Ureter (tissue), 1 donor: ENCODE results near the gene AGPAT4. TPM values are rescaled to one million over a fixed set of nuclear protein-coding genes. Genes with fewer than 3 reads are reported as not detected.

Source experiments
- DNase-seq: peaks from one replicate; pipeline ENCODE4 v3.0.0-alpha.2; 2020; ENCODE audit warnings: low spot score
- total RNA-seq: library from RNA; stranded (reverse); gene quantifications from one replicate; pipeline ENCODE4 v1.2.4, GENCODE V29; 2023
- donor health status: DM: yes; HTN: yes; CAD: no.

Gene AGPAT4
- total RNA-seq, 1 donor from 2014 or later, result 20.2 TPM

DNA sequence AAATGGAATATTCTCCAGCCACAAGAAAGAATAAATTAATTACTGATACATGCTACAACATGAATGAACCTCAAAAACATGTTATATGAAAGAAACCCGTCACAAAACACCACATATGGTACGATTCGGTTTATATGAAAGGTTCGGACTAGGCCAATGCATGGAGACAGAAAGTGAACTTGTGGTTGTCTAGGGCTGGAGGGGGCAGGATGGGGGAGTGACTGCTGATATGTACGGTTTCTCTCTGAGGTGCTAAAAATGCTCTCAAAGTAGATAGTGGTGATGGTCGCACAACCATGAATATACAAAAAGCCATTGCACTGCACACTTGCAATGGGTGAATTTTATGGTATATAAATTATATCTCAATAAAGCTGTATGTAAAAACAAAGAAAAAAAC lies 18.3 kb downstream of the AGPAT4 start:
- DNase-seq, result no peak

- DNase-seq, result no peak
Observed at GRCh38 chr6:161254464-161255253, 19.2 kb downstream of the AGPAT4 start.

GRCh38 chr6:161254126-161254463 lies 19.8 kb downstream of the AGPAT4 start:
- no peak for DNase-seq

DNA sequence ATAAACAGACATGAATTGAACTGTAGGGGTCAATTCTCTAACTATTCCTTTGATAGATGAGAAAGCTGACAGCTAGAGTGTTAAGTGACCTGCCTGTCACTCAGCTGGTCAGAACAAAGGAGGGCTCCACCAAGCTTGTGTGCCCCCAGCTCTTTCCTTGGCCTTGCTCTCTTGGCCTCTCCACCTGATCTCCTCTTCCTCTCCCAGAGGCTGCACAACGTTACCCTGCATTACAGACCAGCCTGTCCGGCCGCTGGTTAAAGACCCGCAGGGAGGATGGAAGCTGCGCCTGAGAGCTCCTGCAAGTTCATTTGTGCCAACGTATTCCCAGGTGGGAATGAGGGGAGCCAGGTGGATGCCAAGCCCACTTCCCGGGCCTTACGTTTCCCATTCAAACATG lies 22.5 kb downstream of the AGPAT4 start:
- no peak for DNase-seq

- DNase-seq, result no peak
Observed at GRCh38 chr6:161249327-161249726, 24.5 kb downstream of the AGPAT4 start.

DNA sequence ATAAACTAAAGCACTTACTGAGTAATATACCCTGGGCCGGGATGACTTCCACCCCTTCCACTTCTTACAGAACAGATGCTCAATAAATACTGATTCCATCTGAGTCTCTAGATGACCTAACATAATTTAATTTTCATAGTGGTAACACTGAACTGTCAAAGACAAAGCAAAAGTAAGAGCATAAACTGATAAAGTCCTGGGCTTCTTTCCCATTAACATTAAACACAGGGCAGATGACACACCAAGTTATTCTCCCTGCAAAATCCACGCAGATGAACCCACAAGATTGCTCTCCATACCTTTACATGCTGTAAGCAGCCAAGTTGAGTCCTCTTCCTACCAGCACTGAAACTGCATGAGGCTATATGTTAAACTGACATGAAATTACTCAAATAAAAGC lies 27.1 kb downstream of the AGPAT4 start:
- no peak for DNase-seq

DNA sequence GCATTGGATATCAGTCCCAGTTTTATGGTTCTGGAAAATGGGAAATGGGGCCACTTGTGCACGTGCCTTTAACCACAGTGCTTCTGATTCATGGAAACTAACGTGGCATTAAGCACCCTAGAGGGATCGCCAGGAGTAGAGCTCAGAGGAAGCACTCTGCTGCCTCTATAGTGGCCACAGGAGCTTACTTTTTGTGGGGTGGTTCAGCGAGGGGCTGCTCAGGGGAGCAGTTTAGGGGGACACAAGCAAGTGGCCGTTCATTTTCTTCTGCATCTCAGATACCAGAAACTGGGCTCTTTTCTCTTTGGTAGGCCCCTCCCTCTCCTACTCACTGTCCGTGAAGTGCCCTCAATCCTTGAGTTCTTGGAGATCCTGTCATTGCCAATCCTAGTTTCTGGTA lies 28.5 kb downstream of the AGPAT4 start:
- DNase-seq, result peak; percentile 14

DNA sequence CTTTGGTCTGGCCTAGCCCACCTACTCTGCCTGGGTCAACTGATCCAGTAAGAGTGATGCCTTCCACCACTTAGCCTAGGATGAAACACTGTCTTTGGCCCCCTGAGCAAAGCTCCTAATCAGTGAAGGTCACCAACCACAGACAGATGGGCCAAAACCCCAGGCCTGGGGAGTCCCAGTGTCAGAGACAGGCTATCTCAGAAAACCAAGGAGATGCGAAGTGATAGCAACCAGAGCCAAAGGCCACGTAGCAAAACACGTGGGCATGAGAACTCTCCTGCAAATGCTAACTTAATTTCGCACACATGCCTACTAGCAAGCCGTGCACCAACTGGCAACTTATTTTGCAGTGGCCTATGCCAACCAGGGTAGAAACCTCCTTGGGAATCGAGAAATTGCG lies 29.1 kb downstream of the AGPAT4 start:
- DNase-seq, result no peak

DNA sequence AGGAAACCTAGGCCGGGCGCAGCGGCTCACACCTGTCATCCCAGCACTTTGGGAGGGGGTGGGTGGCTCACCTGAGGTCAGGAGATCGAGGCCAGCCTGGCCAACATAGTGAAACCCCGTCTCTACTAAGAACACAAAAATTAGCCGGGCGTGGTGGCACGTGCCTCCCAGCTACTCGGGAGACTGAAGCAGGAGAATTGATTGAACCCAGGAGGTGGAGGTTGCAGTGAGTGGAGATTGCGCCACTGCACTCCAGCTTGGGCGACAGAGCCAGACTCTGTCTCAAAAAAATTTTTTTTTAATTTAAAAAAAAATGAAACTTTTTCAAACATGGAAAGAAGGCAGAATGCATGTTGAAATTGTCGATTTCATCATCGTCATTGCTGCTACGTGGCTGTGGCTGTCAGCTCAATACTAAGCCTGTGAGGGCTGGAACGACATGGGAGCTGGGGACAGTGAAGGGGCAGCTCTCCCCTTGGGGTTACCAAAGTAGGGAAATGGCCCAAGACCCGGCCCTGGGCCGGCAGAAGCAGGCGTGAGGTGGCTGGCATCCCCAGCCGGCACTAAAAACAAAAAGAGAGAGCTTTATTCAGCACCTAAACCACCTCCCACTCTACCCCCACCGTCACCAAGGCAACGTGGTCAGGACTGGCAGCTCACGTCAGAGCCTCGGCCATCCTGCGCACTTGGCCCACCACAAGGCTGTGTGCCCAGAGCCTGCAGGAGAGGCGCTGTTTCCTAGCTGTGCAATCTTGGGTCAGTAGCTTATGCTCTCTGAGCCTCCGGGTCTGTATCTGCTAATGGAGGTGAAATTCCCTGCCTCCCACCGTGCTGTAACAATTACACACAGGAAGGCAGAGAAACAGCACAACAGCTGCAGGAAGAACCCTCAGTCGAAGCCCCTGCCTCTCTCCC lies 30.8 kb downstream of the AGPAT4 start:
- DNase-seq, result no peak

GRCh38 chr6:161242113-161242512 lies 31.7 kb downstream of the AGPAT4 start:
- DNase-seq, result no peak

GRCh38 chr6:161239001-161239400 lies 34.9 kb downstream of the AGPAT4 start:
- no peak for DNase-seq

DNA sequence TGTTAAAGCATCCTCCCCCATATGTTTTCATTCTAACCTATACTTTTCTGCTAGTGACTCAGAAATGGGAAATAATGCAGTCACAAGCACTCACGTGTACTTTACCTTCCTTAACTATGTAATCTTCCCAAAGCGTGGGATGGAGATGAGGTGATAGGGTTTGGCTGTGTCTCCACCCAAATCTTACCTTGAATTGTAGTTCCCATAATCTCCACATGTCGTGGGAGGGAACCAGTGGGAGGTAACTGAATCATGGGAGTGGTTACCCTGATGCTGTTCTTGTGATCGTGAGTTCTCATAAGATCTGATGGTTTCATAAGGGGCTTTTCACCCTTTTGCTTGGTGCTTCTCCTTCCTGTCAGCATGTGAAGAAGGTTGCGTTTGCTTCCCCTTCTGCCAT lies 35.4 kb downstream of the AGPAT4 start:
- DNase-seq, result no peak

DNA sequence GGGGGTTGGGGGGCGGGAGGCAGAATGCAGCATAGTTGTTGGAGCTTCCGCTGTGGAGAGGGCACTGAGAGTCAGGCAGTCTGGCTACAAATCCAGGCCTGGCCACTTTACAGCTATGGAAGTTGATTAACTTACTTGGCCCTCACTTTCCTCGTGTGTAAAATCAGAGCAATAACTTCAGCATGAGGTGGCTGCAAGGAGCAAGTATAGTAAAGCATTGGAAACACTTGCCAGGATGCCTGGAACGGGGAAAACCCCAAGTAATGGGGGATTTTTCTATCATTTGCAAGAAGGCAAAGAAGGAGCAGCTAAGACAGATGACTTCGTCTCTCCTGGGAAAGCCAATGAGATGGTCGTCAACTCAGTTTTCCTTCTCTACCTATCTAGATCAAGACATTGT lies 35.8 kb downstream of the AGPAT4 start:
- DNase-seq, result no peak

DNA sequence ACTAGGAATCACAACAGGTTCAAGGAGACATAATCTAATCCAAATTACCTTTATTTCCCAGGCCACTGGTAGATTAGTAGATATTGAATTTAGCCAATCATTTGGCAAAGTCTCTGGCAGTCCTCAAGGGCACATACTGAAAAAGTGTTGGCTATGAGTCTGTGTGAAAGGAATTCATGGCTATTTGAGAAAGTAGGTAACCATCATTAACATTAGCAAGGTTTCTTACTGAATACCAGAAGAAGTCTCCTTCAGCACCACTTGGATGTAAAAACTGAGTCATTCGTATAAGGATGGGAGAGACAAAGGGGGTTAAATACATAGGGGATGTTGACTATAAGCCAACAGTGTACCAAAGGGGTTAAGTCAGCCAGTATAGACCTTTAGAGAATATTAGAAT lies 36.7 kb downstream of the AGPAT4 start:
- DNase-seq, result no peak

GRCh38 chr6:161235776-161236633 lies 37.9 kb downstream of the AGPAT4 start:
- DNase-seq, result no peak

DNA sequence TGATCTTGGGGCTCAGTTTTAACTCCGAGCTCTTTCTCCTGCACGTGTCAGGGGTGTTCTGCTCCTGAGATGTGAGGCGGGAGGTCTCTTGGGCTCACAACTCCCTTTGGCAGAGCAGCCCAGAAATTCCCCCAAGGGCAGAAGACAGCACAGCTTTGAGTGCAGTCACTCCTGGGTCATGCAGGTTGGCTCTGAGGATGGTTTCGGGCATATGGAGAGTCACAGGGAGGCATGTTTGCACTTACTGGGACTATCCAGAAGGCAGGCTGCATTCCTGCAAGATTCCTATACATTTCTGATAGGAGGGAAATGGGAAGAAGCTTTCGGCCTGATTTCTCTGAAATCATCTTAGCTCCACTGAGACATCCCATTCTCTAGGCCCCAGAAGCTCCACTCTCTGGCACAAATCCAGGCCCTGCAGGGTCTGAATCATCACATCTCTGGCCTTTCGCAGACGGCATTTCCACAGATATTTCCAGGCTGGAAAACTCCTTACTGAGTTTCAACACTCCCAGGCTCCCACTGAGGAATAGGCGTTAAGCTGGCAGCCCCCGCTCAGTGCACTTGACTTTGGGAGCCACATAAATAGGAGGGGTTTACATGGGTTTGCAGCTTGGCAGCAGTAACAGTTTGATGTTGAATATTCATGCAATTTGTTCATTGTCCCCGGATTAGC lies 39.7 kb downstream of the AGPAT4 start:
- peak; percentile 75 for DNase-seq

DNA sequence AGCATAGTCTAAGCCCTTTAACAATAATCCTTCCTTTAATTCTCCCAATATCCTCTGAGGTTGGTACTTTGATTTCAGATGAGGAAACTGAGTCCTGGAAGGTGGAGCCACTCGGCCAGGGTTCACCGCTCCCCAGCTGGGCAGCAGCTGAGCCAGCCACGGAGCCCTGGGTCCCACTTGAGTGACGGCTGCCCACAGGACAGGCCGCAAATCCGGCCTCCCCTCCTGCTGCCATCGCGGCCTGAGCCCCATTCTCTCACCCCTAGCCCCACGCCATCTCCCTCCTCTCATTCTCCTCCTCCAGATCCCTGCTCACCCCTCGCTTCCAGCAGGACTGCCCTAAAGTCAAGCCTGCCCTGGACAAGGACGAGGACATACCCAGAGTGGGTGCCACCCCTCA lies 41.4 kb downstream of the AGPAT4 start:
- DNase-seq, result no peak

GRCh38 chr6:161232010-161232409 lies 41.9 kb downstream of the AGPAT4 start:
- DNase-seq, result no peak

DNA sequence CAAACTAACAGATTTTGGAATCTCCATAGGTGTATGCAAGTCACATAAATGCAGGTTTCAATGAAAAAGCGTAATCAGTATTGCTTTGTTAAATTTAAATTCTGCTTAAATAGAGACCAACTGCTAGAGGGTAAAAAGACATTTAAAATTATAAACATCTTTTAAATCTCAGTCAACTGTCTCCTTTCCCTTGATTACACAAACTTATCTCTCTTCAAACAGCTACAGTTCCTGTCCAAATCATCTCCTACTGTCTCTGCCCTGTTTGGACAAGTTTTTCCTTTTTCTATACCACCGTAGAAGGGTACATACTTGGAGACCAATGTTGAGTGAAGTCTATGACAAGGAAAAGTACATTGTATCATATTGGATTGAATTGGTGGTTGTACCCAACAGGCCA lies 43.5 kb downstream of the AGPAT4 start:
- DNase-seq, result no peak

DNA sequence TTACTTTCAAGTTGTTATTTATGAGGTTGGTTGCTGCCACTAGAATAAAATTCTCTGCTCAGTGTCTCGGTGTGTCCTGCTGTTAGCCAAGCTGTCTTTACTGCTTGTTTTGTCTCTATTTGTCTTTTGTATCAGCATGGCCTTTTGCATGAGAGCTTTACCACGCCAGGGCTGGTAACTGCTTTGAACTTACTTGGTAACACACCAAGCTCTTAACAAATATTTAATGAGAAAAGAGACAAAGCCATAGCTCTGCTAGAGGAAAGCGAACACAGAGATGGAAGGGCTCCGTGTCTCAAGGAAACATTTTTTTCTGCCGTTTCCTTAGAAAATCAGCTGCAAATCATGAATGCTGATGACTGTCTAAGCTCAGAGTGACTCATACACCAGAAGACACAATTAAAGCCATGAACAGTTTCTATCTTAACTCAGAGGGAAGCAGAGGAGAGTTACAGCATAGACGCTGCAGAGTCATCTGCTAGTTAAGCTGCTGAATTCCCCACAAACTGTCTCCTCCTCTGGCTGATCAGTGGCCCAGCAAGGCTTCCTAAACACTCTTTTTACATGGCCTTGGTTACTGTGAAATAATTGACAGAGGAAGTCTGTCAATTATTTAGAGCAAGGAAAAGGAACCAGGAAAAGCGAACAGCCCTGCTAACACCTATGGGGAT lies 44.8 kb downstream of the AGPAT4 start:
- no peak for DNase-seq

GRCh38 chr6:161228096-161228495 lies 45.8 kb downstream of the AGPAT4 start:
- DNase-seq, result no peak
